GM18951 (cell line): ENCODE results near the gene ATP8B1.

Experiments used
- POLR2A ChIP-seq: IDR thresholded peaks from 4 replicates; pipeline ENCODE4 v1.6.1; 2011; ENCODE audit warnings: mild to moderate bottlenecking; ENCODE audit not compliant: insufficient read length, insufficient read depth; ENCODE audit errors: extremely low read depth
- in situ Hi-C: fragments of 300-500 bp; cut with MboI; formaldehyde crosslinking; loops from one replicate; pipeline ENCODE4 v1.12.0; 2022; ENCODE audit warnings: low sequenced_read_pairs, mixed read lengths, inconsistent platforms; ENCODE audit not compliant: unreplicated experiment

ATP8B1 gene

GRCh38 chr18:57803103-57803969, at the start of gene ATP8B1:
TSS of gene ATP8B1 (minus strand) at chr18:57803315. CDS start at chr18:57731807, 71,508 bp downstream.
- TF ChIP-seq POLR2A: no peak
- in situ Hi-C loops: no loop called here

- no peak for TF ChIP-seq POLR2A
- in situ Hi-C loops: no loop called here
Measured at GRCh38 chr18:57850063-57850462, 46.9 kb upstream of the ATP8B1 start.

DNA sequence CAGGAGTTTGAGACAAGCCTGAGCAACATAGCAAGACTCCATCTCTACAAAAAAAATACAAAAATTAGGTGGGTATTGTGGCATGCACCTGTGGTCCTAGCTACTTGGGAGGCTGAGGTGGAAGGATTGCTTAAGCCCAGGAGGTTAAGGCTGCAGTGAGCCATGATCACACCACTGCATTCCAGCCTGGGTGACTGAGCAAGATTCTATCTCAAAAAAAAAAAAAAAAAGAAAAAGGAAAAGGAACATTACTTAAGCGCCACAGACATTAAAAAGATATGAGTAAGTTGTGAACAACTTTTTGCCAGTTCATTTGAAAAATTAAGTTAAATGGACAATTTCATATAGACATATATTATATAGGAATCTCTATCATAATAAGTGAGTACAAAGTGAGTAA, 45.3 kb upstream of the ATP8B1 start:
- in situ Hi-C loops: loop anchor here (25.0 kb wide), 1 partner anchor 211 kb away; no protein-coding TSS in a partner anchor

GRCh38 chr18:57847431-57847830, 44.3 kb upstream of the ATP8B1 start:
- in situ Hi-C loops: loop anchor here (25.0 kb wide), 1 partner anchor 210 kb away; no protein-coding TSS in a partner anchor

GRCh38 chr18:57846258-57846657, 43.1 kb upstream of the ATP8B1 start:
- no peak for TF ChIP-seq POLR2A
- in situ Hi-C loops: loop anchor here (25.0 kb wide), 1 partner anchor 209 kb away; no protein-coding TSS in a partner anchor

DNA sequence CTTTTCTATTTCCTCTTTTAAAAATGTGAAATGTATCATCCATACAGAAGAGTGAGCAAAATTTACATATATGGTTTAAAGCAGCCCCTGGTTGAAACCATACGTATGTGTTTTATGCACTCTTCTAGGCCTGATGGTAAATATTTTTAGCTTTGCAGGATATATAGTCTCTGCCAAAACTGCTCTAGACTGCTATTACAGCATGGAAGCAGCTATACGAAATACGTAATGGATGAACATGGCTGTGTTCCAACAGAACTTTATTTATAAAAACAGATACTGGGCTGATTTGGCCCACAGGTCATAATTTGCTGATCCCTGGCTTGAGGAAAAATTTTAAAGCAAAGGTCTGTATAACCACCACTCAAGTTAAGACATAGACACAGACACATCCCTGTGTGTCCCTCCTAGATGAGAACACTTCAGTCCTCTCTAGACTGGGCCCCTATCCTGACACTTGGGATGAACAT, 42.5 kb upstream of the ATP8B1 start:
- in situ Hi-C loops: loop anchor here (25.0 kb wide), 1 partner anchor 208 kb away; no protein-coding TSS in a partner anchor
- TF ChIP-seq POLR2A: no peak

GRCh38 chr18:57844319-57844718, 41.2 kb upstream of the ATP8B1 start:
- in situ Hi-C loops: loop anchor here (25.0 kb wide), 1 partner anchor 207 kb away; no protein-coding TSS in a partner anchor
- no peak for TF ChIP-seq POLR2A

- TF ChIP-seq POLR2A: no peak
- in situ Hi-C loops: loop anchor here (25.0 kb wide), 1 partner anchor 206 kb away; no protein-coding TSS in a partner anchor
Measured at GRCh38 chr18:57843386-57843785, 40.3 kb upstream of the ATP8B1 start.

GRCh38 chr18:57841568-57841967, 38.5 kb upstream of the ATP8B1 start:
- in situ Hi-C loops: loop anchor here (25.0 kb wide), 1 partner anchor 204 kb away; no protein-coding TSS in a partner anchor
- TF ChIP-seq POLR2A: no peak

- no peak for TF ChIP-seq POLR2A
- in situ Hi-C loops: loop anchor here (25.0 kb wide), 1 partner anchor 203 kb away; no protein-coding TSS in a partner anchor
Measured at GRCh38 chr18:57839942-57840381, 36.8 kb upstream of the ATP8B1 start.

DNA sequence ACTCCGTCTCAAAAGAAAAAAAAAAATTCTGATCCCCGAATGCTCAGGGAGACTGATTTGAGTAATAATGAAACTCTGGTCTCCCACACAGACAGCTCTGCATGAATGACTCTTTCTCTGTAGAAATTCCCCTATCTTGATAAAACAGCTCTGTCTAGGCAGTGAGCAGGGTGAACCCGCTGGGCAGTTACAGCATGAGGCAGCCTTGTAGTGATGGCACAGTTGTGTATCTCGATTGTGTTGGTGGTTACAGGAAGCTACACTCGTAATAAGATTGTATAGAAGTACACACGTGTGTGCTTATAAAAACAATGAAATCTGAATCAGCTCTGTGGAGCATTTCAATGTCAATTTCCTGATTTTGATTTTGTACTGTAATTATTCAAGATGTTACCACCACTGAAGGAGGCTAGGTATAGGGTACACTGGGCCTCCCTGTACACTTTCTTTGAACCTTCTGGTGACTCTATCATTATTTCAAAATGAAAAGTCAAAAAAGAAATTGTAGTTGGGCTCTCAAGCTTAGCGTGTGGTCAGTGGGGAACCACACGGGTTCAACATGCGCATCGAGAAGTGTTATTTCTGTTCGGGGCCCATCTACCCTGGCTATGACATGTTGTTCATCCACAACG, 34.9 kb upstream of the ATP8B1 start:
- in situ Hi-C loops: loop anchor here (25.0 kb wide), 1 partner anchor 201 kb away; no protein-coding TSS in a partner anchor
- no peak for TF ChIP-seq POLR2A

- TF ChIP-seq POLR2A: no peak
- in situ Hi-C loops: loop anchor here (25.0 kb wide), 1 partner anchor 199 kb away; no protein-coding TSS in a partner anchor
Measured at GRCh38 chr18:57836557-57836956, 33.4 kb upstream of the ATP8B1 start.

DNA sequence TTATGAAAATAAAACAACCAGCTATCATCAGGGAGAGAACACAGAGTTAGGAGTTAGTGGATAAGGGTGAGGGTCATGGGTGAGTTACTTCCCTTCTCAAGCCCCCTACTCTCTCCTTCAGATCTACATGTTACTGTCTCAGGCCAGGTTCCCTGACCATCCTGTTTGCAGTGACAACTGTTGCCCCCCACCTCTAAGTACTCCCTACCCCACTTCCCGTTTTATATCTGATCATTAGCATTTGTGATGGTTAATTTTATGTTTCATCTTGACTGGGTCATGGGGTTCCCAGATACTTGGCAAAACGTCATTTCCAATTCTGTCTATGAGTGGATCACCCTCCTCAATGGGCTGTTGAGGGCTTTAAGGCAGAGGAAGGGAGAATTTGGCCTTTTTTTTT, 32.8 kb upstream of the ATP8B1 start:
- in situ Hi-C loops: loop anchor here (25.0 kb wide), 1 partner anchor 199 kb away; no protein-coding TSS in a partner anchor
- no peak for TF ChIP-seq POLR2A
